ENCODE data around the gene BAZ2B. TPM values are rescaled to one million over a fixed set of nuclear protein-coding genes. Genes with fewer than 3 reads are reported as not detected.
A peak's percentile ranks its signal among the peaks of the same experiment; 100 is the strongest.

Gene BAZ2B
- total RNA-seq, 3 donors from 2014 or later (not counting 1 experiment from before 2014, with no cell fraction given) = 59.8 to 73.7 (median 68.4) TPM

- no peaks in the 10 kb centered on the region for H3K9me3 ChIP-seq (ENCODE audit: control insufficient read depth, insufficient read depth, low read length)
- H3K27ac Mint-ChIP-seq = no peak overlapping the region
- H3K4me1 Mint-ChIP-seq = peaks cover 11 to 12% of the 10 kb centered on the region in 2 donors
- no peak for TF ChIP-seq CTCF (IDR thresholded peaks at IDR 0.05)
- 83% methylated on average over 6 of the region's 6 CpGs for WGBS (ENCODE audit: insufficient coverage)
- H3K27ac ChIP-seq (ENCODE audit: low read length) = no peak overlapping the region
- intact Hi-C loops (cut with micrococcal nuclease) = no loop called here
- ATAC-seq = no peak
- peaks cover 0 to 4% of the 10 kb centered on the region in 2 donors for H3K27me3 Mint-ChIP-seq (ENCODE audit: low read depth in 2 of 2)
- no peak for DNase-seq
- no peaks in the 10 kb centered on the region for H3K36me3 Mint-ChIP-seq
- no peaks in the 10 kb centered on the region for H3K36me3 ChIP-seq (ENCODE audit: control insufficient read depth, insufficient read depth, low read length)
- peaks cover 4% of the 10 kb centered on the region for H3K4me1 ChIP-seq (ENCODE audit: control insufficient read depth, insufficient read depth, low read length)
- H3K4me3 ChIP-seq (ENCODE audit: low read length) = no peak overlapping the region
- H3K4me3 Mint-ChIP-seq = no peak overlapping the region
- no peaks in the 10 kb centered on the region for H3K27me3 ChIP-seq (ENCODE audit: control insufficient read depth, insufficient read depth, low read length)
- no peaks in the 10 kb centered on the region for H3K9me3 Mint-ChIP-seq
These were observed 324.2 kb downstream of the BAZ2B start for GRCh38 chr2:159292157-159292556.

- Histone ChIP-seq H3K27ac (ENCODE audit: low read length) (no peak overlapping the region), H3K36me3 (ENCODE audit: control insufficient read depth, insufficient read depth, low read length) (no peaks in the 10 kb centered on the region), H3K4me1 (ENCODE audit: control insufficient read depth, insufficient read depth, low read length) (peaks cover 16% of the 10 kb centered on the region), H3K27me3 (ENCODE audit: control insufficient read depth, insufficient read depth, low read length) (no peaks in the 10 kb centered on the region), H3K9me3 (ENCODE audit: control insufficient read depth, insufficient read depth, low read length) (no peaks in the 10 kb centered on the region), H3K4me3 (ENCODE audit: low read length) (no peak overlapping the region)
- no peak for ATAC-seq
- intact Hi-C loops (cut with micrococcal nuclease) = no loop called here
- peak in 1 of 2 donors; percentile 71 for DNase-seq
- H3K4me1 Mint-ChIP-seq = peaks cover 20 to 22% of the 10 kb centered on the region in 2 donors
- H3K27me3 Mint-ChIP-seq (ENCODE audit: low read depth in 2 of 2) = no peaks in the 10 kb centered on the region
- no peak for TF ChIP-seq CTCF (IDR thresholded peaks at IDR 0.05)
- no peaks in the 10 kb centered on the region for H3K9me3 Mint-ChIP-seq
- no peak overlapping the region for H3K4me3 Mint-ChIP-seq
- H3K36me3 Mint-ChIP-seq = no peaks in the 10 kb centered on the region
- 47% methylated on average over 7 of the region's 7 CpGs for WGBS (ENCODE audit: insufficient coverage)
- no peak overlapping the region for H3K27ac Mint-ChIP-seq
These were observed 325.9 kb downstream of the BAZ2B start for GRCh38 chr2:159290289-159290907.

GRCh38 chr2:159287733-159288132 lies 328.6 kb downstream of the BAZ2B start:
- Mint-ChIP-seq H3K4me1 (peaks cover 32 to 35% of the 10 kb centered on the region in 2 donors), H3K27me3 (ENCODE audit: low read depth in 2 of 2) (no peaks in the 10 kb centered on the region), H3K36me3 (no peaks in the 10 kb centered on the region), H3K27ac (peak overlapping the region in 1 of 2 donors; percentile 73), H3K4me3 (peak overlapping the region; percentile 87), H3K9me3 (no peaks in the 10 kb centered on the region)
- ATAC-seq (no peak), DNase-seq (no peak)
- Histone ChIP-seq H3K9me3 (ENCODE audit: control insufficient read depth, insufficient read depth, low read length) (no peaks in the 10 kb centered on the region), H3K4me1 (ENCODE audit: control insufficient read depth, insufficient read depth, low read length) (peaks cover 23% of the 10 kb centered on the region), H3K4me3 (ENCODE audit: low read length) (no peak overlapping the region), H3K27ac (ENCODE audit: low read length) (no peak overlapping the region), H3K36me3 (ENCODE audit: control insufficient read depth, insufficient read depth, low read length) (no peaks in the 10 kb centered on the region), H3K27me3 (ENCODE audit: control insufficient read depth, insufficient read depth, low read length) (no peaks in the 10 kb centered on the region)
- intact Hi-C loops (cut with micrococcal nuclease) = loop anchor here (2.0 to 5.0 kb wide), 2 partner anchors 155 to 425 kb away; partner anchors contain the start of gene MARCHF7
- TF ChIP-seq CTCF (IDR thresholded peaks at IDR 0.05) = no peak

Data from natural killer cell (primary cell).